Endodermal cell (in vitro differentiated cells): ENCODE measurements around the gene IL18R1. TPM values are rescaled to one million over a fixed set of nuclear protein-coding genes. Genes with fewer than 3 reads are reported as not detected.

Experiments used
- DNase-seq: peaks from one replicate; pipeline ENCODE4 v3.0.0-alpha.2; 2017
- H3K27ac ChIP-seq: 2 replicates; pipeline ENCODE4 v1.5.1; 2013; ENCODE audit warnings: mild to moderate bottlenecking, low read depth, low read length, moderate library complexity
- H3K27me3 ChIP-seq: 2 replicates; pipeline ENCODE4 v1.6.1; 2013; ENCODE audit warnings: mild to moderate bottlenecking, low read length, moderate library complexity; ENCODE audit not compliant: insufficient read depth, control insufficient read depth, poor library complexity, severe bottlenecking
- H3K36me3 ChIP-seq: 2 replicates; pipeline ENCODE4 v1.7.0; 2013; ENCODE audit warnings: mild to moderate bottlenecking, low read length, moderate library complexity; ENCODE audit not compliant: control insufficient read depth, insufficient read depth
- H3K4me1 ChIP-seq: one replicate; pipeline ENCODE4 v1.7.0; 2013; ENCODE audit warnings: low read length; ENCODE audit not compliant: control insufficient read depth, insufficient read depth
- H3K4me3 ChIP-seq: 2 replicates; pipeline ENCODE4 v1.5.1; 2013; ENCODE audit warnings: mild to moderate bottlenecking, low read length, moderate library complexity
- H3K9ac ChIP-seq: 2 replicates; pipeline ENCODE4 v1.6.1; 2013; ENCODE audit warnings: mild to moderate bottlenecking, low read length, moderate library complexity; ENCODE audit not compliant: poor library complexity, severe bottlenecking; ENCODE audit errors: extremely low read depth
- H3K9me3 ChIP-seq: 2 replicates; pipeline ENCODE4 v1.6.1; 2013; ENCODE audit warnings: mild to moderate bottlenecking, low read length, moderate library complexity; ENCODE audit not compliant: control insufficient read depth
- H3K27ac Mint-ChIP-seq: 2 replicates; pipeline ENCODE4 v1.8.0; 2020; ENCODE audit warnings: mixed read lengths
- H3K27me3 Mint-ChIP-seq: 2 replicates; pipeline ENCODE4 v1.8.0; 2021; ENCODE audit warnings: mild to moderate bottlenecking, mixed read lengths; ENCODE audit not compliant: insufficient read depth
- H3K36me3 Mint-ChIP-seq: 2 replicates; pipeline ENCODE4 v1.8.0; 2020; ENCODE audit warnings: low read depth, mixed read lengths
- H3K4me1 Mint-ChIP-seq: 2 replicates; pipeline ENCODE4 v1.8.0; 2020; ENCODE audit warnings: mixed read lengths
- H3K4me3 Mint-ChIP-seq: 2 replicates; pipeline ENCODE4 v1.8.0; 2020; ENCODE audit warnings: mild to moderate bottlenecking, moderate library complexity, mixed read lengths
- H3K9me3 Mint-ChIP-seq: 2 replicates; pipeline ENCODE4 v1.8.0; 2020; ENCODE audit warnings: mild to moderate bottlenecking, mixed read lengths
- WGBS, 2 experiments: methylation state at CpG; one replicate each; pipeline versions ENCODE4 v1.1.5 to v1.1.7; 2013; ENCODE audit warnings: missing lambda C conversion rate in 2 of 2, mixed read lengths in 1 of 2; ENCODE audit not compliant: insufficient coverage in 1 of 2, insufficient read length in 1 of 2; 5-methylcytosine and 5-hydroxymethylcytosine counted together
- total RNA-seq, 2 donors: library from RNA; stranded (reverse); fragmentation: NEBNext Ultra II Directional in 1 of 2; extraction: Animal tissue kit (Norgen Biotek cat#: 25700) in 1 of 2; gene quantifications; 2 replicates in 1 of 2; 3 replicates in 1 of 2; pipeline ENCODE4 v1.2.1, GENCODE V29; 2021
- TF ChIP-seq, protein P1 (sequence below): fragments of 200-600 bp; sonication (generic); conservative IDR thresholded peaks from 2 replicates; pipeline ENCODE4 v1.5.0; 2021; ENCODE audit warnings: antibody characterized with exemption, mild to moderate bottlenecking

Gene IL18R1
- total RNA-seq, 2 donors from 2014 or later: 2.2 to 2.4 TPM

DNA sequence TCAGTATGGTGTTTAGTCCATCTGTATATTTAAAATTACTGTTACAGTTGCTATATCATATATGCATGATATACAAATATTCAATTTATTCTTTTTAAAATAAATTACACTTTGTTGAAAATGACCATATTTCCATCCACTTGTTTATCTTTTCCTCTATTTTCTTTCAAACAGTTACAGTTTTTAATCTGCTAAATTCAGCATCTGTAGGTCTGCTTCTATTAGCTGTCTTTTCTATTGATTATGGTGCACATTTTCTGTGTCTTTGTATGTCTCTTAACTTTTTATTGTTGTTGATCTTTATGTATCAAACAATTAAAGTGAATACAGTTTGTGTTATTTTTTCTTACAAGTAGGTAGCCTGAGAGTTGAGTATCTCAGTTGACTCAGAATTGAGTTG lies 28.1 kb downstream of the IL18R1 start:
- no peak overlapping the region for H3K27ac ChIP-seq
- peaks cover 25% of the 10 kb centered on the region for H3K9me3 ChIP-seq
- TF ChIP-seq, protein P1, sequence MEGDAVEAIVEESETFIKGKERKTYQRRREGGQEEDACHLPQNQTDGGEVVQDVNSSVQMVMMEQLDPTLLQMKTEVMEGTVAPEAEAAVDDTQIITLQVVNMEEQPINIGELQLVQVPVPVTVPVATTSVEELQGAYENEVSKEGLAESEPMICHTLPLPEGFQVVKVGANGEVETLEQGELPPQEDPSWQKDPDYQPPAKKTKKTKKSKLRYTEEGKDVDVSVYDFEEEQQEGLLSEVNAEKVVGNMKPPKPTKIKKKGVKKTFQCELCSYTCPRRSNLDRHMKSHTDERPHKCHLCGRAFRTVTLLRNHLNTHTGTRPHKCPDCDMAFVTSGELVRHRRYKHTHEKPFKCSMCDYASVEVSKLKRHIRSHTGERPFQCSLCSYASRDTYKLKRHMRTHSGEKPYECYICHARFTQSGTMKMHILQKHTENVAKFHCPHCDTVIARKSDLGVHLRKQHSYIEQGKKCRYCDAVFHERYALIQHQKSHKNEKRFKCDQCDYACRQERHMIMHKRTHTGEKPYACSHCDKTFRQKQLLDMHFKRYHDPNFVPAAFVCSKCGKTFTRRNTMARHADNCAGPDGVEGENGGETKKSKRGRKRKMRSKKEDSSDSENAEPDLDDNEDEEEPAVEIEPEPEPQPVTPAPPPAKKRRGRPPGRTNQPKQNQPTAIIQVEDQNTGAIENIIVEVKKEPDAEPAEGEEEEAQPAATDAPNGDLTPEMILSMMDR: no peak
- Mint-ChIP-seq H3K36me3 (peaks cover 10% of the 10 kb centered on the region), H3K27me3 (no peaks in the 10 kb centered on the region), H3K27ac (no peak overlapping the region), H3K9me3 (peaks cover 18% of the 10 kb centered on the region), H3K4me3 (no peak overlapping the region), H3K4me1 (no peaks in the 10 kb centered on the region)
- H3K27me3 ChIP-seq: no peaks in the 10 kb centered on the region
- DNase-seq: no peak
- peaks cover 5% of the 10 kb centered on the region for H3K36me3 ChIP-seq
- no peak overlapping the region for H3K9ac ChIP-seq
- no peak overlapping the region for H3K4me3 ChIP-seq
- no peaks in the 10 kb centered on the region for H3K4me1 ChIP-seq

DNA sequence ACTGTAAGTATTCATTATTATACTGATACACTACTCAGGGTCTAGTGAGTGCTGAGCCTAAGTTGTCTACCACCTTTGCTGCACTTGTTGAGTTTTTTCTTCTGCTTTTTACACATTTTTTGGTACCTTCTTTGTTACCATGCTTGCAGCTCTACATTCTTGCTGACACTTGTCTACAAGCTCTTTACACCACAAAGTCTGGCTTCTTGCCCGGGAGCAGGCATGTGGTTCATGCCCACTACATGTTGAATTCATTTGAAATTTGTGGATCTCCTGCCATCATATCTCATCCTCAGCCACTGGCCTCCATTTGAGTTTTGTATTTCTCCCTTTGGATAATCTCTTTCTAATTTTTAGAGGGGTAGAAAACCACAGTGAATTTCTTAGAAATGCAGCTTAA lies 29.9 kb downstream of the IL18R1 start:
- DNase-seq: no peak
- Mint-ChIP-seq H3K36me3 (peaks cover 10% of the 10 kb centered on the region), H3K4me3 (no peak overlapping the region), H3K4me1 (no peaks in the 10 kb centered on the region), H3K27me3 (no peaks in the 10 kb centered on the region), H3K9me3 (peaks cover 18% of the 10 kb centered on the region), H3K27ac (no peak overlapping the region)
- Histone ChIP-seq H3K4me3 (no peak overlapping the region), H3K27me3 (no peaks in the 10 kb centered on the region), H3K4me1 (no peaks in the 10 kb centered on the region), H3K9me3 (peaks cover 25% of the 10 kb centered on the region), H3K27ac (no peak overlapping the region), H3K36me3 (peaks cover 5% of the 10 kb centered on the region), H3K9ac (no peak overlapping the region)
- TF ChIP-seq, protein P1: no peak
- 90 to 100% methylated on average over 1 of the region's 1 CpG for WGBS, 2 experiments

- Histone ChIP-seq H3K9me3 (peaks cover 25% of the 10 kb centered on the region), H3K27me3 (no peaks in the 10 kb centered on the region), H3K4me1 (no peaks in the 10 kb centered on the region), H3K4me3 (no peak overlapping the region), H3K27ac (no peak overlapping the region), H3K9ac (no peak overlapping the region), H3K36me3 (peaks cover 5% of the 10 kb centered on the region)
- peaks cover 18% of the 10 kb centered on the region for H3K9me3 Mint-ChIP-seq
- DNase-seq: no peak
- TF ChIP-seq, protein P1: no peak
- WGBS, 2 experiments: 92 to 94% methylated on average over 2 to 3 of the region's 3 CpGs
- H3K4me3 Mint-ChIP-seq: no peak overlapping the region
- no peak overlapping the region for H3K27ac Mint-ChIP-seq
- no peaks in the 10 kb centered on the region for H3K27me3 Mint-ChIP-seq
- no peaks in the 10 kb centered on the region for H3K4me1 Mint-ChIP-seq
- H3K36me3 Mint-ChIP-seq: peaks cover 10% of the 10 kb centered on the region
These were observed 30.4 kb downstream of the IL18R1 start for GRCh38 chr2:102386004-102386403.
